GM12801 (cell line): ENCODE data around the gene ZCCHC24.

Experiments used
- CTCF ChIP-seq: IDR thresholded peaks from one replicate; pipeline ENCODE4 v1.5.1; 2011; ENCODE audit warnings: control low read depth; ENCODE audit not compliant: insufficient read length; ENCODE audit errors: extremely low read depth

The ZCCHC24 gene

DNA sequence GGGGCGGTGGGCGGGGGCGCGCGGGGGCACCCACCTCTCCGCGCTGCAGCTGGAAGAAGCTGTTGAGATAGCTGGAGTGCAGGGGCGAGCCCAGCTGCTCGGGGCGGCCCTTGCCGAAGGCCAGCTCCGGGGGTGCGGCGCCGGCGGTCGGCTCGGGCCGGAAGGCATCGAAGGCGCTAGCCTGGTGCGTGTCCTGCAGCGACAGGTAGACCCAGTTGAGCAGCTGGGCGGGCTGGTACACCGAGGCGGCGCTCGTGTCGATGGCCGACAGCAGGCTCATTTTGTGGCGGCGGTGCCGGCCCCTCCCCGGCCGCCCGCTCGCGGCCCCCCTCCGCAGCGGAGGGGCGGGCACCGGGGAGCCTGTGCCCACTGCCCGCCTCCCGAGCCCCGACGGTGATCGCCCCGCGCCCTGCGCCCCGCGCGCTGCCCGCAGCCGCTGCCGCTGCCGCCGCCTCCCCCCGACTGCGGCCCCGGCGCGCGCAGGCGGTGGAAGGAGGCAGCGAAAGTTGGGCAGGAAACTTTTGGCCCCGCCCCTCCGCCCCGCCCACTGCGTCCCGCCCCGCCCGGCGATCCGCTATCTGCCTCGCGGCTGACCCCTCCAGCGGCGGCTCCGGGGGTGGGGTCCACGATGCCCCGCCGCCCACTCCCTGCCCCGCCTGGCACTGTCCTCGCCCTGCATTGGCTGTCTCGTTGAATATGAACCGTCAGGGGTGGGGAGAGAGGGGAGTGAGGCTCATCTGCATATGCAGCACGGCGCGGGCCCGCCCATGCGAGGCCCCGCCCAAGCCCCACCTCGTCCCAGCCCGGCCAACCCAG lies at the start of gene ZCCHC24:
TSS of gene ZCCHC24 (minus strand) at position 464 of the 816 bp plus-strand sequence. CDS start at position 280, 184 bp downstream.
- no peak for TF ChIP-seq CTCF

GRCh38 chr10:79493806-79494205 lies 48.4 kb upstream of the ZCCHC24 start:
- TF ChIP-seq CTCF = no peak

GRCh38 chr10:79492839-79493238 lies 47.4 kb upstream of the ZCCHC24 start:
- no peak for TF ChIP-seq CTCF

DNA sequence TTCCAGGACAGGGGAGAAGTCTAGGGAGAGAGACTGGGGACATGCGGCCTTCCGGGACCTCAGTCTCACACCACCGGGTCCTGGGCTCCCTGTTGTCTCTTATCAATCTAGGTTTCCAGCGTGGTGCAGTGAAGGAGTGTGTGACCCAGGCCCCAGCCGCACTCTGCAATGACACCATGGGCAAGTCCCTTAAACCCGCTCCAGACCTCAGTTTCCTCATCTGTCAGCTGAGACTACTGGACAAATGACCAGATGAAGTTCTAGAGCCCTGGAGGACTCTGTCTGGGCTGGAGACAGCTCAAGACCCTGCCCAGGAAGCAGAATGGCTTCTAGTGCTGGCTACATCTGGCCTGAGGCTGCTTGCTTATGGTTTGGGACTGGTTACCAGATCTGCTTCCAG lies 46.8 kb upstream of the ZCCHC24 start:
- no peak for TF ChIP-seq CTCF

GRCh38 chr10:79491143-79491835 lies 45.9 kb upstream of the ZCCHC24 start:
- TF ChIP-seq CTCF = no peak

DNA sequence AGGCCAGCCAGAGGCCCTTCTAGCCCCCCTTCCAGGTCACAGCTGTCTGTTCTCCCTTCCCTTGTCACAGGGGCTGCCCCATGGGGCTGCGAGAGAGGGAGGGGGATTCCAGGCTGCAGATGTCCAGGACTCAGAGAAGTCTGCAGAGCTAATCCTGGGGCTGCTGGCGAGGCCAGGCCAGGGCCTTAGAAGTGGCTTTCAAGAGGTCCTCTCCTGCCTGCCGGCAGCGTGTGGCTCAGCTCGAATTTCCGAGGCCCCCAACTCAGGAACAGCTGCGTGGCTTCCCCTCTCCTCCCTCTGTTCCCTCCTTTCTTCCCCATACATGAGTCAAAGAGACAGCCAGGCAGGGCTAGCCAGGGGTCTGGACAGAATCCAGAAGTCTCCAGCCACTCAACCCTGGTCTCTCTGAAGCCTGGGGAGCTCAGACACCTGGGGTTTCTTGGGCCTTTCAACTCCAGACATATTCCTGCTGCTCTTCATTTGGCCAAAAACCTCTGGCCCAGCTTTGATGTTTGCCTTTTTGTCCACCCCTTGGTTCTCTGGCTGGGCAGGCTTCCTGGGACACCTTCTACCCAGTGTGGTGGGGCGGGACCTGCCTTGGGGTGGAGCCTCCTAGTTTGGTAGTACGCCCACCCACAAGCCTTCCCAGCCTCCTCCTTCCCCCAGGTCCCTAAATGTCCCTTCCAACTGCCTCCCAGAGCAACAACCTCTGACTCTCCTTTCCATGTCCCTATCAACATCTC lies 45.1 kb upstream of the ZCCHC24 start:
- no peak for TF ChIP-seq CTCF

- no peak for TF ChIP-seq CTCF
Measured at GRCh38 chr10:79488870-79489269, 43.4 kb upstream of the ZCCHC24 start.
